ENCODE measurements around the gene RTKN2. TPM values are rescaled to one million over a fixed set of nuclear protein-coding genes. Genes with fewer than 3 reads are reported as not detected.

Gene RTKN2
- total RNA-seq, 1 experiment from 2014 or later: 14.4 TPM

DNA sequence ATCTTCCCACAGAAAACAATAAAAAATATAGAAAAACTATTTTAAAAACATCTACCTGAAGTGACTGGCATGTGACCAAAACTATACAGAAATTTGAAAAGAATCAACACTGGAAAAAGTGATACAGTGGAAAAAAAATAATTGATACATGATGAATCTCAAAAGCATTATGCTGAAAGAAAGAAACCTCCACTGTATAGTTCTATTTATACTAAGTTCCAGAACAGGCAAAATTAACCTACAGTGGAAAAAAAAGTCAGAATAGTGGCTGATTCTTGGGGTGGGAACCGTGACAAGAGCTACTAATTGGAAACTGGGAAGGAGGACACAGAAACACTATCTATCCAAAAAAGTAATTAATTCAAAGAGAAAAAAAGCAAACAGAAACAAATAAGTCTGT lies 14.9 kb downstream of the RTKN2 start:
- no CpG with 5 or more reads among the region's 1 CpG for WGBS (ENCODE audit: extremely low coverage, insufficient read length, low lambda C conversion rate)

More for the DNA sequence above, 14.9 kb downstream of the RTKN2 start:
- Mint-ChIP-seq H3K36me3 (ENCODE audit: insufficient read depth in 1 of 3, low read depth in 3 of 3) (peaks cover 6 to 24% (median 13%) of the 10 kb centered on the region in 3 experiments; a peak in 6 of 7 replicates), H3K27me3 (ENCODE audit: low read depth) (no peaks in the 10 kb centered on the region), H3K9me3 (no peaks in the 10 kb centered on the region), H3K4me1 (peaks cover 26 to 32% of the 10 kb centered on the region in 2 experiments), H3K27ac (peak overlapping the region in 1 of 3 experiments; percentile 53; a peak in 2 of 7 replicates), H3K4me3 (no peak overlapping the region)
- Histone ChIP-seq H4K20me1 (ENCODE audit: control insufficient read depth, insufficient read depth, insufficient read length) (no peaks in the 10 kb centered on the region), H3K4ac (ENCODE audit: low read depth, low read length) (no peak overlapping the region), H3K27me3 (ENCODE audit: insufficient read depth, low read length) (no peaks in the 10 kb centered on the region), H2BK5ac (ENCODE audit: insufficient read length, low read length) (no peak overlapping the region), H2AK5ac (ENCODE audit: insufficient read length, low read length) (no peak overlapping the region), H4K5ac (ENCODE audit: insufficient read length, low read depth, low read length) (no peak overlapping the region), H4K91ac (ENCODE audit: insufficient read length, low read depth, low read length) (no peak overlapping the region), H3K27ac (ENCODE audit: insufficient read length, low read depth, low read length) (no peak overlapping the region), H2AFZ (ENCODE audit: low read length) (no peak overlapping the region), H2BK120ac (ENCODE audit: low read depth, low read length, poor library complexity, severe bottlenecking) (no peak overlapping the region), H3K4me2 (ENCODE audit: insufficient read depth, insufficient read length, low read length) (no peak overlapping the region), H2BK15ac (ENCODE audit: low read depth, low read length) (no peak overlapping the region), H3K23me2 (ENCODE audit: insufficient read length, low read depth, low read length, poor library complexity, severe bottlenecking) (no peaks in the 10 kb centered on the region), H3K9ac (ENCODE audit: extremely low read depth, insufficient read length, low read length) (no peak overlapping the region), H3T11ph (ENCODE audit: low read length) (no peak overlapping the region), H3K4me1 (ENCODE audit: insufficient read depth, low read length) (no peaks in the 10 kb centered on the region), H3K9me3 (ENCODE audit: control insufficient read depth, low read depth, low read length) (no peaks in the 10 kb centered on the region), H3K14ac (ENCODE audit: insufficient read depth, low read length) (no peak overlapping the region), H2BK20ac (ENCODE audit: low read depth, low read length, poor library complexity, severe bottlenecking) (no peak overlapping the region), H4K8ac (replicated peaks; ENCODE audit: insufficient read length, low read depth, low read length) (no peak overlapping the region), H3K18ac (ENCODE audit: insufficient read length, low read depth, low read length) (no peak overlapping the region), H2BK12ac (ENCODE audit: insufficient read length, low read depth, low read length) (no peak overlapping the region), H3K79me2 (ENCODE audit: insufficient read depth, low read length) (no peaks in the 10 kb centered on the region), H3K79me1 (ENCODE audit: insufficient read depth, low read depth, low read length, poor library complexity, severe bottlenecking) (no peaks in the 10 kb centered on the region), H3K23ac (ENCODE audit: insufficient read length, low read depth, low read length) (no peak overlapping the region), H3K56ac (ENCODE audit: insufficient read length, low read depth, low read length) (no peak overlapping the region)
- no peak for DNase-seq
- TF ChIP-seq, protein P1, sequence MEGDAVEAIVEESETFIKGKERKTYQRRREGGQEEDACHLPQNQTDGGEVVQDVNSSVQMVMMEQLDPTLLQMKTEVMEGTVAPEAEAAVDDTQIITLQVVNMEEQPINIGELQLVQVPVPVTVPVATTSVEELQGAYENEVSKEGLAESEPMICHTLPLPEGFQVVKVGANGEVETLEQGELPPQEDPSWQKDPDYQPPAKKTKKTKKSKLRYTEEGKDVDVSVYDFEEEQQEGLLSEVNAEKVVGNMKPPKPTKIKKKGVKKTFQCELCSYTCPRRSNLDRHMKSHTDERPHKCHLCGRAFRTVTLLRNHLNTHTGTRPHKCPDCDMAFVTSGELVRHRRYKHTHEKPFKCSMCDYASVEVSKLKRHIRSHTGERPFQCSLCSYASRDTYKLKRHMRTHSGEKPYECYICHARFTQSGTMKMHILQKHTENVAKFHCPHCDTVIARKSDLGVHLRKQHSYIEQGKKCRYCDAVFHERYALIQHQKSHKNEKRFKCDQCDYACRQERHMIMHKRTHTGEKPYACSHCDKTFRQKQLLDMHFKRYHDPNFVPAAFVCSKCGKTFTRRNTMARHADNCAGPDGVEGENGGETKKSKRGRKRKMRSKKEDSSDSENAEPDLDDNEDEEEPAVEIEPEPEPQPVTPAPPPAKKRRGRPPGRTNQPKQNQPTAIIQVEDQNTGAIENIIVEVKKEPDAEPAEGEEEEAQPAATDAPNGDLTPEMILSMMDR (conservative IDR thresholded peaks at IDR 0.05): no peak

Measured in H9 (cell line).